Measurements from ENCODE around the gene AP2A2.

Gene AP2A2

GRCh38 chr11:991034-991433, 65.4 kb downstream of the AP2A2 start:
- Histone ChIP-seq H3K27ac (ENCODE audit: low read depth, low read length) (no peak overlapping the region), H3K4me1 (ENCODE audit: control insufficient read depth, low read length) (peaks cover 4% of the 10 kb centered on the region), H3K4me2 (ENCODE audit: low read length) (no peak overlapping the region), H3K4me3 (ENCODE audit: low read length) (no peak overlapping the region), H3K9me2 (replicated peaks; ENCODE audit: control insufficient read depth, low read length) (no peaks in the 10 kb centered on the region), H3F3A (ENCODE audit: control insufficient read depth, insufficient read depth) (0 out of 2 replicates have a peak, but pooled peaks cover 5% of the 10 kb centered on the region), H3K27me3 (ENCODE audit: control insufficient read depth, low read length) (no peaks in the 10 kb centered on the region), H3K36me3 (ENCODE audit: control insufficient read depth, low read length) (peaks cover 42% of the 10 kb centered on the region), H3K9me3 (ENCODE audit: control insufficient read depth, insufficient read depth, low read length) (peaks cover 7% of the 10 kb centered on the region; the same call in 1 of the 2 replicates), H4K20me1 (ENCODE audit: control insufficient read depth, insufficient read depth, low read depth, low read length) (no peaks in the 10 kb centered on the region), H3K79me2 (ENCODE audit: control insufficient read depth, low read length) (no peaks in the 10 kb centered on the region)
- TF ChIP-seq EZH2phosphoT487 (IDR thresholded peaks at IDR 0.05; ENCODE audit: borderline replicate concordance, low read length) (no peak), CTCF (IDR thresholded peaks at IDR 0.05; ENCODE audit: low read depth, low read length, poor library complexity, severe bottlenecking) (no peak)

- Histone ChIP-seq H3F3A (ENCODE audit: control insufficient read depth, insufficient read depth) (0 out of 2 replicates have a peak, but pooled peaks cover 5% of the 10 kb centered on the region), H3K9me3 (ENCODE audit: control insufficient read depth, insufficient read depth, low read length) (peaks cover 7% of the 10 kb centered on the region; the same call in 1 of the 2 replicates), H4K20me1 (ENCODE audit: control insufficient read depth, insufficient read depth, low read depth, low read length) (no peaks in the 10 kb centered on the region), H3K4me2 (ENCODE audit: low read length) (no peak overlapping the region), H3K9me2 (replicated peaks; ENCODE audit: control insufficient read depth, low read length) (no peaks in the 10 kb centered on the region), H3K4me3 (ENCODE audit: low read length) (no peak overlapping the region), H3K27ac (ENCODE audit: low read depth, low read length) (no peak overlapping the region), H3K27me3 (ENCODE audit: control insufficient read depth, low read length) (no peaks in the 10 kb centered on the region), H3K4me1 (ENCODE audit: control insufficient read depth, low read length) (peaks cover 4% of the 10 kb centered on the region), H3K36me3 (ENCODE audit: control insufficient read depth, low read length) (peaks cover 38% of the 10 kb centered on the region), H3K79me2 (ENCODE audit: control insufficient read depth, low read length) (no peaks in the 10 kb centered on the region)
- TF ChIP-seq CTCF (IDR thresholded peaks at IDR 0.05; ENCODE audit: low read depth, low read length, poor library complexity, severe bottlenecking) = no peak
- TF ChIP-seq EZH2phosphoT487 (IDR thresholded peaks at IDR 0.05; ENCODE audit: borderline replicate concordance, low read length) = no peak
Measured at GRCh38 chr11:991711-992307, 66.1 kb downstream of the AP2A2 start.

- TF ChIP-seq EZH2phosphoT487 (IDR thresholded peaks at IDR 0.05; ENCODE audit: borderline replicate concordance, low read length) (no peak), CTCF (IDR thresholded peaks at IDR 0.05; ENCODE audit: low read depth, low read length, poor library complexity, severe bottlenecking) (no peak)
- H3K36me3 ChIP-seq (ENCODE audit: control insufficient read depth, low read length) = peaks cover 38% of the 10 kb centered on the region
- no peaks in the 10 kb centered on the region for H3K9me2 ChIP-seq (replicated peaks; ENCODE audit: control insufficient read depth, low read length)
Measured at GRCh38 chr11:992577-992976, 66.9 kb downstream of the AP2A2 start.

More at GRCh38 chr11:992577-992976, 66.9 kb downstream of the AP2A2 start:
- Histone ChIP-seq H3K79me2 (ENCODE audit: control insufficient read depth, low read length) (no peaks in the 10 kb centered on the region), H3K4me1 (ENCODE audit: control insufficient read depth, low read length) (peaks cover 4% of the 10 kb centered on the region), H3K27ac (ENCODE audit: low read depth, low read length) (no peak overlapping the region), H3K9me3 (ENCODE audit: control insufficient read depth, insufficient read depth, low read length) (peaks cover 7% of the 10 kb centered on the region; the same call in 1 of the 2 replicates), H3K4me3 (ENCODE audit: low read length) (no peak overlapping the region), H3K27me3 (ENCODE audit: control insufficient read depth, low read length) (no peaks in the 10 kb centered on the region), H4K20me1 (ENCODE audit: control insufficient read depth, insufficient read depth, low read depth, low read length) (no peaks in the 10 kb centered on the region), H3F3A (ENCODE audit: control insufficient read depth, insufficient read depth) (0 out of 2 replicates have a peak, but pooled peaks cover 5% of the 10 kb centered on the region), H3K4me2 (ENCODE audit: low read length) (no peak overlapping the region)
